SU-DHL-6 (cell line): Measurements from ENCODE around the gene EOGT.

Experiments
- EZH2phosphoT487 ChIP-seq: fragments of 200-600 bp; sonication (generic), shearing (Covaris generic); conservative IDR thresholded peaks from 2 replicates; pipeline ENCODE4 v1.6.1; 2018; ENCODE audit warnings: mild to moderate bottlenecking, antibody characterized with exemption, low read length, moderate library complexity, mixed read lengths
- TF ChIP-seq, protein P1 (sequence below): fragments of 200-600 bp; sonication (generic); IDR thresholded peaks from one replicate; pipeline ENCODE4 v1.5.1; 2017; ENCODE audit warnings: antibody characterized with exemption, mild to moderate bottlenecking, low read length, moderate library complexity; ENCODE audit not compliant: insufficient read depth, poor library complexity, severe bottlenecking

DNA sequence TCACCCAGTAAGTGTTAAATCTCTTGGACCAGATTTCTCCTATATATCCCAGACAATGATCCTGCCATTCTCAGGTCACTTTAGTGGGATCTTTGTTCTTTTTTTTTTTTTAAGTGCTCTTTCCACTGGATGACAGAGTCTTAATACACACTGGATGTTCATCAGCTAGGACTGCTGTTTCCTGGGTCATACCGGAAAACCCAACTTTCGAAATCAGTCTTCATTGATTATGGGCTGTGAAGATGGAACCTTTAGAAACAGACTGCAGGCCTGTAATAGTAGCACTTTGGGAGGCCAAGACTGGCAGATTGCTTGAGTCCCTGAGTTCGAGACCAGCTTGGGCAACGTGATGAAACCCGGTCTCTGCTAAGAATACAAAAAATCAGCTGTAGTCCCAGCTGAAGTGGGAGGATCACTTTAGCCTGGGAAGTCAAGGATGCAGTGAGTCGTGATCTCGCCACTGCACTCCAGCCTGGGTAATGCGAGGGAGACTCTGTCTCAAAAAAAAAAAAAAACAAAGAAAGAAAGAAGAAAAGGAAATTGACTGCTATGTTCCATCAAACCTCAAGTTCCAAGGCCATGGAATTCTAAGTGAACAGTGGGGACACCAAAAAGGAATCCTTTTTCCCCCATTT lies 2.3 kb downstream of the EOGT start:
- TF ChIP-seq, protein P1, sequence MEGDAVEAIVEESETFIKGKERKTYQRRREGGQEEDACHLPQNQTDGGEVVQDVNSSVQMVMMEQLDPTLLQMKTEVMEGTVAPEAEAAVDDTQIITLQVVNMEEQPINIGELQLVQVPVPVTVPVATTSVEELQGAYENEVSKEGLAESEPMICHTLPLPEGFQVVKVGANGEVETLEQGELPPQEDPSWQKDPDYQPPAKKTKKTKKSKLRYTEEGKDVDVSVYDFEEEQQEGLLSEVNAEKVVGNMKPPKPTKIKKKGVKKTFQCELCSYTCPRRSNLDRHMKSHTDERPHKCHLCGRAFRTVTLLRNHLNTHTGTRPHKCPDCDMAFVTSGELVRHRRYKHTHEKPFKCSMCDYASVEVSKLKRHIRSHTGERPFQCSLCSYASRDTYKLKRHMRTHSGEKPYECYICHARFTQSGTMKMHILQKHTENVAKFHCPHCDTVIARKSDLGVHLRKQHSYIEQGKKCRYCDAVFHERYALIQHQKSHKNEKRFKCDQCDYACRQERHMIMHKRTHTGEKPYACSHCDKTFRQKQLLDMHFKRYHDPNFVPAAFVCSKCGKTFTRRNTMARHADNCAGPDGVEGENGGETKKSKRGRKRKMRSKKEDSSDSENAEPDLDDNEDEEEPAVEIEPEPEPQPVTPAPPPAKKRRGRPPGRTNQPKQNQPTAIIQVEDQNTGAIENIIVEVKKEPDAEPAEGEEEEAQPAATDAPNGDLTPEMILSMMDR = no peak
- TF ChIP-seq EZH2phosphoT487 = no peak
